Choroid plexus epithelial cell (primary cell): Measurements from ENCODE around the gene RNASE11.

ENCODE experiments used
- DNase-seq: peaks from one replicate; pipeline ENCODE4 v3.0.0-alpha.2; 2010; ENCODE audit warnings: low read depth
- H3K4me3 ChIP-seq: 2 replicates; pipeline ENCODE4 v1.5.1; 2011; ENCODE audit warnings: low read depth, mild to moderate bottlenecking, control low read depth, low read length, moderate library complexity
- TF ChIP-seq, protein P1 (sequence below): conservative IDR thresholded peaks from 2 replicates; pipeline ENCODE4 v1.5.1; 2011; ENCODE audit warnings: low read depth, mild to moderate bottlenecking, control low read depth, inconsistent platforms, low read length, moderate library complexity

Gene RNASE11

DNA sequence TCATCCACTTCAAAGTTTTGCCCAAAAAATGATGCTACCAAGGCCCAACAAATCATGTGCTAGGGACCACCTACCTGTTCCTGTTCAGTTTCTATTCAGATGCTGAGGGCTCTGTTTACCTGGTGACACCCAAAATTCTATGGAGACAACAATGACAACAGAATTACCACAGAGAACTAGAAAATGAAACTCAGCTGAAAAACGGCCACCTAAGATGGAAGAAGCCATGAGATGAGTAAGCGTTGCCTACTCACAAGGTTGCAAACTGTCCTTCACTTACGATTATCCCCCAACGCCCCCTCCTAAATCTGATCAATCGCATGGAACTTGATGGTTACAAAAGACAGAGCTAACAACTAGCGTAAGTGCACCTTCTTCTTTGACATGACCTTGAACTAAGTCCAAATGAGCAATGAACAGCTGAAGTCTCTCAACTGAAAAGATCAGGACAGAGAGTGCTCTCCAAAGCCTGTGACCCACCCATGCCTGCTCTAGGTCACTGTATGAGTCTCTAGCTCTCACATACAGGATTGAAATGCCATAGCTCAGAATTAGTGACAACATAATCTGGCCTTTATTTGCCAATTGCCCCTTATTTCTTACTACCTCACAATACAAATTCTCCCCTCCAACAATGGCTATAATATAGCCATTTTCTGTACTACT, at the start of gene RNASE11:
Gene RNASE11, minus strand, starts transcription at position 513 of the 666 bp plus-strand sequence.
- no peak for DNase-seq
- no peak within 1 kb of the TSS for H3K4me3 ChIP-seq
- TF ChIP-seq, protein P1, sequence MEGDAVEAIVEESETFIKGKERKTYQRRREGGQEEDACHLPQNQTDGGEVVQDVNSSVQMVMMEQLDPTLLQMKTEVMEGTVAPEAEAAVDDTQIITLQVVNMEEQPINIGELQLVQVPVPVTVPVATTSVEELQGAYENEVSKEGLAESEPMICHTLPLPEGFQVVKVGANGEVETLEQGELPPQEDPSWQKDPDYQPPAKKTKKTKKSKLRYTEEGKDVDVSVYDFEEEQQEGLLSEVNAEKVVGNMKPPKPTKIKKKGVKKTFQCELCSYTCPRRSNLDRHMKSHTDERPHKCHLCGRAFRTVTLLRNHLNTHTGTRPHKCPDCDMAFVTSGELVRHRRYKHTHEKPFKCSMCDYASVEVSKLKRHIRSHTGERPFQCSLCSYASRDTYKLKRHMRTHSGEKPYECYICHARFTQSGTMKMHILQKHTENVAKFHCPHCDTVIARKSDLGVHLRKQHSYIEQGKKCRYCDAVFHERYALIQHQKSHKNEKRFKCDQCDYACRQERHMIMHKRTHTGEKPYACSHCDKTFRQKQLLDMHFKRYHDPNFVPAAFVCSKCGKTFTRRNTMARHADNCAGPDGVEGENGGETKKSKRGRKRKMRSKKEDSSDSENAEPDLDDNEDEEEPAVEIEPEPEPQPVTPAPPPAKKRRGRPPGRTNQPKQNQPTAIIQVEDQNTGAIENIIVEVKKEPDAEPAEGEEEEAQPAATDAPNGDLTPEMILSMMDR = no peak

DNA sequence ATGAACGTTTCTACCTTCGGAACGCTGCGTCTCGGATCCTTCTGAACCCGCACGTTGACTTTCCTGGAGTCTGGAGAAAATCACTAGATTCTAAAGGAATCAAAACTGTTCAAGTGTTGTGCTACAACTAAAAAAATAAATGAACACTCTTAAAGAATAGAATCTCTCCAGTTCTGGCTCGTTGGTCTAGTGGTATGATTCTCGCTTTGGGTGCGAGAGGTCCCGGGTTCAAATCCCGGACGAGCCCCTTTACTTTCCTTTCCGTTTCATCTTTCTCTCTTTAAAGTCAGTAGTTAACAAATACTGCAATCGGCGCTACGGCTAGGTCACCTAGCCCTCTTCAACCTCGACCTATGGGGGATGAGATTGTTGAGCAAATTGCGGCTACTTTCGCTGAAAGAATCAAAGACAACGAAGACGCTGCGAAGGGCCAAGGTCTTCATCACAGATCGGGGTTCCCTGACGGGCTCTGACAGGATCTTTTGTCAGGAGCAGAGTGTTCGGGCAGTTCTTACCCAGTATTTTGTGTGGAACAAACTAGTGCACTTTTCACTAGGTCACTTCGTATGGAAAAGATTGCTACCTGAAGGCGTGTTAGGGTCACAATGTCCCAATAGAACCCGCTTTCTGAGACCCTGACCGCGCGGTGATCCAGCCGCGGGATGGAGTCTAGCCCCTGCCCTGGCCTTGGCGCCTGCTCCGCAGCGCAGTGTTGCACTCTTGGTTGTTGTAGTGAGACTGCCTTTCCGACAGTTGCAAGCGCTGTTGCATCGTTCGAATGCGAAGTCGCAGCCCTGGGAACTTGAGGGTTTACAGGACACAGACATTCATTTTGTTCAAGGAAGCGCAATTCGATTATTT, 45.3 kb upstream of the RNASE11 start:
- DNase-seq = peak; percentile 87
- TF ChIP-seq, protein P1 = no peak
- H3K4me3 ChIP-seq = peak overlapping the region; percentile 34

DNA sequence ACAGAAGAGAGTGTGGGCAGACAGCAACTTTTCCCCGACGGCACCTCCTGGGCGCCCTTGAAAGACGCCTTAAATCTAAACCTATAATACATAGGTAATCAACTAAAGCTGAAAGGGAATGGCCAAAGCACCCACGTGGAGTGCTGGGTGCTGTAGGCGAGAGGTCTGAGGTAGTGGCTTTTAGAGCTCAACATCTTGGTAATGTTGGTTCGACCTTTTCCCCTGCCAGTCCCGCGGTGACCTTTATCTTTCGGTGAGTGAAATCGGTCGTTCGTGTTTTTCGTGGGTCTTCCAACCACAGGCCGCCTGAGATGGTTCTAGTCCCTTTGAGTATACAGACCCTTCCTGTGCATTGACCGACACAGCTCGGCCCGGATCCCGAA, 44.6 kb upstream of the RNASE11 start:
- peak overlapping the region; percentile 24 for H3K4me3 ChIP-seq
- no peak for DNase-seq
- TF ChIP-seq, protein P1 = no peak

DNA sequence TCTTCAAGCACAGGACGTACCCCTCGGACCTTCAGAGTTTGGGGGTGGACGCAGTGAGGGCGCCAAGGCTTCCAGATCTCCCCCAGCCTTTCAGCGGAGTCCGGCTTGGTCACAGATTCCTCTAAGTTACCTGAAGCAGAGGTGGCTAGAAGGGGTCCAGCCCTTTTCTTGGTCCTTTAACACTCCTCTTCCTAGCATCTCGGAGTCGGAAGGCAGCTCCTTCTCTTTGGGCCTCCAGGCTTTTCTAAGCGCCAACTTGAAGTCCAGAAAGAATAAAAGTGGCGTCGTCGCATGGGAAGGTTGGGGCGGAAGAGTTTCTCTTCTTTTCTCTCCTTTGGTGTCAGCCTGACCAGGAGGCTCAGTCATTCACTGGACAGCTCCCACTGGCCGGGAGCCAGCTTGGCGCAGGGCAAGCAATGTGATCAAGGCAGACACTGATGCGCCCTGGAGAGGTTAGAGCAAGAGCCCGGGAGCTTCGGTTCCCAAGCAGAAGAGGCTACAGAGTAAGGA, 44.1 kb upstream of the RNASE11 start:
- DNase-seq = peak; percentile 69
- TF ChIP-seq, protein P1 = no peak
- H3K4me3 ChIP-seq = peak overlapping the region; percentile 31

DNA sequence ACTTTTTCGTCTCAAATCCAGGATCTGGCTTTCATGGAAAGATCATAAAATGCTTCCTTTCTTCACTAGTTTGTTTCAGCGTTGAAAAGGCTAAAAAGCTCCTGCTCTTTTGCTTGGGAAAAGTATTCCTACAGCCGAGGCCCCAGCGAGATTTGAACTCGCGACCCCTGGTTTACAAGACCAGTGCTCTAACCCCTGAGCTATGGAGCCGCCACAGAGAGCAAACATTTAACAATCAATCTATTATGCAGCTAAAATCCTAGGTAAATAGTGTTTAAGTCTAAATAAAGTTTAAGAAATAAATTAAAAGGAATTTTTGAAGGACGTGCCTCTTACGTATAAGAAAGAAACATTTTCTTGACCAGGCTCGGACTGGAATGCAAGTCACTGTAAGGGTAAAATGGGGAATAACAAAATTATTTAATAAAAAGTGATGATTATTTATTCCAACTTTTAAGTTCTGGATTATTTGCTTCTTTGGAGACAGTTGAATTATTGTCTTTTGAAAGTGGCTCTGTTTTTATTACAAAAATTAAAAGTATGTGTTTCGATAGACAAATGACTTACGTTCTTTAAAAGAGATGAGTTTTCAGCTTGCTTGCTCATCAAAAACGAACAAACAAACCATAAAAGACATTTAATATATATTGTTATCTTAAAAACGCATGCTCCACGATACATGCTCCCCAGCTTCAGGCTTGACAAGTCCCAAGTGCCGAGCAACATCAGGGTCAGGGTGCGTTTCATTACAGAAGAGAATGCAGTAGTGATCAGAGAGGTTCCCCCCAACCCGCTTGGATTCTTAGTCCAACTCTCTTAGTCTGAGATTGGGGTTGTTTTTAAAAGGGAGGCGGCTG, 43.5 kb upstream of the RNASE11 start:
- peak; percentile 70 for DNase-seq
- TF ChIP-seq, protein P1 = no peak

DNA sequence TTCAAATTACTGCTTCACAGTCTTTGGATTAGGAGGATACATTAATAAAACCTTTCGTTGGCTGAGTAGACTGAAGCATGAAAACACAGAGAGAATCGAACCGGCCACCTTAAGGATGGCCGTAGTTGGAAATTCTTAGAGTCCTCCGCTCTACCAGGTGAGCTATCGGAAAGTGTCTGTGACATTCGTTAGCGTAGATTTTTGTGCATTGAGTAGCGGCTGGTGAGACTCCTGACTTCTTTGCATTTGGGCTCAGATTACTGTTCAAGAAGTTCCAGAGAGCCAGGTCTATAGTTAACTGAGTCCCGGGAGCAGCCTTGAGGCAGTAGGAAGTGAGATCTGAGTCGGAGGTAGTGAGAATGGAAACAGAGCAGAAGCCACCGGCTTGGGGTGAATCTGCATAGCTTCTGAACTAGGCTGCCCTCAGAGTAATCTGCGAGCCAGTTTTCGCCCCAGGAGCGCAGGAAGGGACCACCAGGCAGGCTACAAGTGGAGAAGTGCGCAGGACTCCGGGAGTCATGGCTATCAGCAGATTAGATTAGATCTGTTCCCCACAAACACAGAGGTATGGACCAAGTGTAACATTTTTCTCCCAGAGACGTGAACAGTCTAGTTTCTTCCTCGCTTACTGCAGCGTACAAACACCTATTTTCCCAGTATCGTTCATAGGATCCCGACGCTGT, 42.7 kb upstream of the RNASE11 start:
- peak overlapping the region; percentile 50 for H3K4me3 ChIP-seq
- TF ChIP-seq, protein P1 = no peak
- DNase-seq = peak; percentile 57

More for the DNA sequence above, 43.5 kb upstream of the RNASE11 start:
- H3K4me3 ChIP-seq = peak overlapping the region; percentile 50
